ENCODE results near the gene FAM187B.
"Not testable (repeated sequence)": the region's sequence is repeated elsewhere in the genome, so short reads cannot be mapped to it uniquely, and the experiment has no call there.

Gene FAM187B

DNA sequence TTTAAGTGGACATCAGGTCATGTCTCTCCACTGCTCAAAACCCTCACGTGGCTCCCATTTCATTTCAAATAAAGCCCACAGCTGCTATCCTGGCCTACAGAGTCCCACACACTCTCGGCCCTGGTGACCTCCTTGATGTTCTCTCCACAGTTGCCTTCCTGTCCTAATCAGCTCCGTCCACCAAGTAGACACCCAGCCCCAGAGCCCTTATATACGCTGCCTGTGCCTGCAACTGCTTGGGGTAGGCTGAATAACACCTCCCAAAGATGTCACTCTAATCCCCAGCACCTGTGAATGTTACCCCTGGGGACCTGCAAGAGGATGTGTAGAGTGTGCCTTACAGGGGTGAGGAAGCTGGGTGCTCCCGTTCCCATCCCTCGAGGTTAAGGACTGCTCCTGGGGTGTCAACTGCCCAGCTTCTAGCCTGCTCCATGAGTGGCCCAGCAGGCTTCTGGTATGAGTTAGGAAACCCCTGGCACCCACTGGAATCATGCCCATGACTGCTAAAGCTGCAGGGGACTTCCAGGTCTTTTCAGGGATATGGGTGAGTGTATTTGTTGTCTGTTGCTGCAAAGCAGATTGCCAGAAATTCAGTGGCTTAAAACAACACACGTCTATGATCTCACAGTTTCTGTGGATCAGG, 6.0 kb downstream of the FAM187B start:
- no peak overlapping the region for H3K4me3 ChIP-seq (ENCODE audit: low read depth, low read length)
- TF ChIP-seq, protein P1, sequence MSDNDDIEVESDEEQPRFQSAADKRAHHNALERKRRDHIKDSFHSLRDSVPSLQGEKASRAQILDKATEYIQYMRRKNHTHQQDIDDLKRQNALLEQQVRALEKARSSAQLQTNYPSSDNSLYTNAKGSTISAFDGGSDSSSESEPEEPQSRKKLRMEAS (IDR thresholded peaks at IDR 0.05; ENCODE audit: low read depth, low read length) = no peak
- TF ChIP-seq MYC (IDR thresholded peaks at IDR 0.05; ENCODE audit: low read depth, low read length) = no peak
- no peak for TF ChIP-seq POLR2A (IDR thresholded peaks at IDR 0.05; ENCODE audit: extremely low read depth, insufficient read length)
- TF ChIP-seq CTCF (IDR thresholded peaks at IDR 0.05; ENCODE audit: low read depth, low read length) = no peak
- DNase-seq (ENCODE audit: low read depth) = no peak

DNA sequence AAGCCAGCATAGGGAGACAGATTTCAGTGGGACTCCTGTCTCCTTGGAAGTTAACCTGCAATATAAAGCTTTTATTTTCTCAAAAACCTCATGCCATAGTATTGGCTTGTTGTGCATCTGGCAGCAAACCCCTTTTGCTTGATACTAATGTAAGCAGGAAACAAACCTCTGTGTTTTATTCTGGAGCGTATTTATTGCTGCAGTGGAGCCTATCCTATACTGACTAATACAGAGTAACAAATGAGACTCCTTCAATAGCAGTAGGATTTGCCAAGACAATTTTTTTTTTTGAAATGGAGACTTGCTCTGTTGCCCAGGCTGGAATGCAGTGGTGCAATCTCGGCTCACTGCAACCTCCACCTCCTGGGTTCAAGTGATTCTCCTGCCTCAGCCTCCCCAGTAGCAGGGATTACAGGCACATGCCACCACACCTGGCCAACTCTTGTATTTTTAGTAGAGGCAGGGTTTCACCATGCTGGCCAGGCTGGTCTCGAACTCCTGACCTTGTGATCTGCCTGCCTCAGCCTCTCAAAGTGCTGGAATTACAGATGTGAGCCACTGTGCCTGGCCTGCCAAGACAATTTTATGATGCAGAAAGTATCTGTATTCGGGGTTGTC, 7.5 kb downstream of the FAM187B start:
- not testable (repeated sequence) for DNase-seq (ENCODE audit: low read depth); H3K4me3 ChIP-seq (ENCODE audit: low read depth, low read length)

DNA sequence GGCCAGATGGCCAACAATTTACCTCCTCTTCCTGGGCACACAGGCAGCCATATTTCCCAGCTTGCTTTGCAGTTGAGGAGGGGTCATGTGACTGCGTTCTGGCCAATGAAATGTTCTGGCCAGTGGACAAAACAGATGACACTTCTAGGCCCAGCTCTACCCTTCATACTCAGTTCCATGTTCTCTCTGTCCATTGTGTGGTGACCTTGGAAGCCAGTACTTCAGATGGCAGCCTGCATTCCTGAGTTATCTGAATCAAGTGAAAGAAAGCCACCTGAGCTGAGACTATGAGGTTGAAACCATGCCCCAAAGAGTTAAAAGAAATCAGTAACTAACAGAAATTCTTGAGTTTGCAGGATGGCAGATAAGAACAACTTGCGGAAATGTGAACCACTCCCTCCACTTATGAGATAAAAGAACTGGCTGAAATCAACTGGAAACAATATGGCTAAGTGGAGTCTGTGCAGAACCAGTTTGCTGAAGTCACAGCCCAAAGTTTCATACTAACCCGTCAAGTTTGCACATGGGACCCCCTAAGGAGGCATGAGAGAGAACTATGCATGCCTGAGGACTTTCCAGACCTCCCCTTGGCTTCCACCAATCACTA, 8.1 kb downstream of the FAM187B start:
- no peak overlapping the region for H3K4me3 ChIP-seq (ENCODE audit: low read depth, low read length)
- TF ChIP-seq POLR2A (IDR thresholded peaks at IDR 0.05; ENCODE audit: extremely low read depth, insufficient read length) = no peak
- no peak for DNase-seq (ENCODE audit: low read depth)

DNA sequence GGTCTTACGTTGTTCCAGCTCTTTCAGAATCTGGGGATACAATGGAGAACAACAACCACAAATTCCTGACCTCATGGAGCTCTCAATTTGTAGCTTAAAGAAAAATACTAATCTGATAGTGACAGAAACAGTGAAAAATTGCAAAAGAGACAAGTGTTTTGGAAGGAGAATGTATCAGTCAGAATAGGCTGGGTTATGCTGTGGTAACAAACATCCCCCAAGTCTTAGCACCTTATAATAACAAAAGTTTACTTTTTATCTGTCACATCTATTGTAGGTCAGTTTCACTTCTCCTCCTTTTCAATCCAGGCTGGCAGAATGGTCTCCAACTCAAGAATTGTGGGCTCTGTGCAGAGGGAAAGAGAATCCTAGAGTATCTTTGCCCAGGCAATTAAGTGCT, 9.5 kb downstream of the FAM187B start:
- no peak for DNase-seq (ENCODE audit: low read depth)
- TF ChIP-seq, protein P1 (IDR thresholded peaks at IDR 0.05; ENCODE audit: low read depth, low read length) = no peak
- no peak for TF ChIP-seq POLR2A (IDR thresholded peaks at IDR 0.05; ENCODE audit: extremely low read depth, insufficient read length)
- no peak for TF ChIP-seq MYC (IDR thresholded peaks at IDR 0.05; ENCODE audit: low read depth, low read length)
- TF ChIP-seq CTCF (IDR thresholded peaks at IDR 0.05; ENCODE audit: low read depth, low read length) = no peak
- no peak overlapping the region for H3K4me3 ChIP-seq (ENCODE audit: low read depth, low read length)

DNA sequence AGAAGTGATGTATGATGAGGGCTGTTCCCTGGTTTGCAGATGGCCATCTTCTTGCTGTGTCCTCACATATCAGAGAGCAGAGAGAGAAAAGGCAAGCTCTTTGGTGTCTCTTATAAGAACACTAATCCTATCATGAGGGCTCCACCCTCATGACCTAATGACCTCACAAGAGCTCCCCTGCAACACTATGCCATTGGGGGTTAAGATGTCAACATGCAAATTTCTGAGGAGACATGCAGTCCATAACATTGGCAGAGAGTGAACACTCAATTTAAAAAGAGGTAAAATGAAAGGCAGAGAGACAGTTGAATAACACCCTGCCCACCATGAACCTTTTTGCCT, 10.9 kb downstream of the FAM187B start:
- TF ChIP-seq, protein P1 (IDR thresholded peaks at IDR 0.05; ENCODE audit: low read depth, low read length) = no peak
- TF ChIP-seq POLR2A (IDR thresholded peaks at IDR 0.05; ENCODE audit: extremely low read depth, insufficient read length) (no peak), MYC (IDR thresholded peaks at IDR 0.05; ENCODE audit: low read depth, low read length) (no peak), CTCF (IDR thresholded peaks at IDR 0.05; ENCODE audit: low read depth, low read length) (no peak)
- no peak for DNase-seq (ENCODE audit: low read depth)
- no peak overlapping the region for H3K4me3 ChIP-seq (ENCODE audit: low read depth, low read length)

DNA sequence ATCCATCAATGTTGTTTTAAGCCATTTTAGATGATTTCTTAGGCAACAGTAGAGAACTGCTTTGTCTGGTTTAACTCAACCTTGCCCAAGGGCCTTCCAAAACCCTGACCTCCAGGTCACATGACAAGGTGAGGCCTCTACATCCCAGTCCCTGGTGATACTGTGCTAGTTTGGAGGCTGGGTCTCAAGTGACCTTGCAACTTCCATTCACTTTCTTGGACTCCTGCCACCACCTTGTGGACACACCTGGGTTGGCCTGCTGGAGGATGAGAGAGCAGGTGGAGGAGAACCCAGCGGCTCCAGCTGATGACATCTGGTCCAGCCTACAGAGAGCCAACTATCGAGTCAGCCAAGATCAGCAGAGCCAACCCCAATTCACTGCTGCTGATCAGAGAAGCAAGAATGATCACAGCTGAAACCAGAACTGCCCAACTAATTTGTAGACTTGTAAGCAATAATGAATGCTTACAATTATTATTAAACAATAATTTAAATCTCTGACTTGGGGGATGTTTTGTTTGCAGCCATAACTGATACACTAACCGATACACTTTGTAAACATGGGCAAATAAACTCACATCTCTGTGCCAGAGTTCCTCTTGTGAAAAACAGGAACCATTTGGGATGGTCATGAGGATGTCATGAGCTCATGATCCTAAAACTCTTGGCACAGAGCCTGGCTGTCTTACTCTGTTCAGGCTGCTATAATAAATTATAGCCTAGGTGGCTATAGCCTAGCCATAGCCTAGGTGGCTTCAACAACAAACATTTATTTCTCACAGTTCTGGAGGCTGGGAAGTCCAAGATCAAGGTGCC, 11.5 kb downstream of the FAM187B start:
- no peak overlapping the region for H3K4me3 ChIP-seq (ENCODE audit: low read depth, low read length)
- TF ChIP-seq POLR2A (IDR thresholded peaks at IDR 0.05; ENCODE audit: extremely low read depth, insufficient read length) = no peak
- TF ChIP-seq, protein P1 (IDR thresholded peaks at IDR 0.05; ENCODE audit: low read depth, low read length) = no peak
- TF ChIP-seq MYC (IDR thresholded peaks at IDR 0.05; ENCODE audit: low read depth, low read length) = no peak
- TF ChIP-seq CTCF (IDR thresholded peaks at IDR 0.05; ENCODE audit: low read depth, low read length) = no peak
- no peak for DNase-seq (ENCODE audit: low read depth)

Data from NB4 (cell line).